ENCODE results near the gene RPRD1B.
A peak's percentile ranks its signal among the peaks of the same experiment; 100 is the strongest.
"Not testable (repeated sequence)": the region's sequence is repeated elsewhere in the genome, so short reads cannot be mapped to it uniquely, and the experiment has no call there.

RPRD1B gene

DNA sequence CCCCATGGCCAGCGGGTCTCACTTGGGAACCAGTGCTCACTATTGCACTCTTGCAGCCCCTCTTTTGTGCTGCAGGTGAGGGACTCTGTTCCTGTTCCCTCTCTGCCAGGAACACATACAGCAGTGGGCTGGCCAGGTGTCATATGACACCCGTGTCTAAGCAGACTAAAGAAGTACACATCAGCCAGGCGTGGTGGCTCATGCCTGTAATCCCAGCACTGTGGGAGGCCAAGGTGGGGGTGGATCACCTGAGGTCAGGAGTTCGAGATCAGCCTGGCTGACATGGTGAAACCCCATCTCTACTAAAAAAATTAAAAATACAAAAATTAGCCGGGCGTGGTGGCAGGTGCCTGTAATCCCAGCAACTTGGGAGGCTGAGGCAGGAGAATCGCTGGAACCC, 74.4 kb downstream of the RPRD1B start:
- DNase-seq, result not testable (repeated sequence)

DNA sequence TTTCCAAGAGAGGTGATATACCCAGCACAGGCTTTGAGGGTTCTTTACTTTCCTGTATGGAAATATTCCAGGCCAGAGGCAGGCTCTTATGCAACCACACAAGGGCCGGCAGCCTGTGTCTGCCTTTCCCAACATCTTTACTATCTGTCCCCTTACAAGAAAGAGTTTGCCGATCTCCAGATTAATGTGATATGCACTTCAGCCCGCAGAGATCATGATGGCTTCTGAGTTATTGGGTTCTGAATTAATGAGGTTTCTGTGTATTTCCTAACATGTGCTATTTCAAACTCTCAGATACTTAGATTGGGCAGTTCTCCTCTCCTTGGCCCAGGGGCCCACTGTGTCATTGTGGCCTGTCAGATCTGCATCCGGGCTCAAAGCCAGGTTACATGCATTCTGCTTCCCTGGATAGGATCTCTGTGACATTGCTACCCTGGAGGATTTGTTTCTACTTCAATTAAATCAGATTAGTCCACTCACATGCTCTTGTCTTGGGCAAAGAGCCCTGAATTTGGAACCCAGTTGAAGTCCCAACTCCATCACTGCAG, 75.0 kb downstream of the RPRD1B start:
- no peak for DNase-seq

DNA sequence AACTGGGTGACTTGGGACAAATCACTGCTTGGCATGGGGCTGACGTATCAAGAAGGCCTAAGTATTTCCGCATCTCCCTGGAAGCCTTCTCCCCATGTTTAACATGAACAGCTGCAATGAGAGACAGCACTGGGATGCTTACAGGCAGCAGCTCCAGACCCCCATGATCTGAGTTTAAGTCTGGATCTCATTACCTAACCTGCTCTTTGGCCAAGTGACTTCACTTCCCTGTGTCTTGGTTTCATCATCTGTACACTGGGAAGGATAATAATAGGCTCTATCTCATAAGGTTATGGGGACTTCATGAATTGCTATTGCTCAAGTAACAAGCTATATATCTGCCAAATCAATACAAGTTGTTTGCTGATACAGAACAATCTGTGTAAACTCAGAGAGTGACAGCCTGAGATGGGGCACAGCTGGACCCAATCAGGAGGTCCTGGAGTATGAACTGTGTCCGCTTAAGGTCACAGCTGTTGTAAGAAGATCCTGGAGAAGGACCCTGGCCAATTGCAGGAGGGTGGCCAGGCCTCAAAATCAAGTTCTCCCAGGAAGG, 75.5 kb downstream of the RPRD1B start:
- DNase-seq, result no peak

DNA sequence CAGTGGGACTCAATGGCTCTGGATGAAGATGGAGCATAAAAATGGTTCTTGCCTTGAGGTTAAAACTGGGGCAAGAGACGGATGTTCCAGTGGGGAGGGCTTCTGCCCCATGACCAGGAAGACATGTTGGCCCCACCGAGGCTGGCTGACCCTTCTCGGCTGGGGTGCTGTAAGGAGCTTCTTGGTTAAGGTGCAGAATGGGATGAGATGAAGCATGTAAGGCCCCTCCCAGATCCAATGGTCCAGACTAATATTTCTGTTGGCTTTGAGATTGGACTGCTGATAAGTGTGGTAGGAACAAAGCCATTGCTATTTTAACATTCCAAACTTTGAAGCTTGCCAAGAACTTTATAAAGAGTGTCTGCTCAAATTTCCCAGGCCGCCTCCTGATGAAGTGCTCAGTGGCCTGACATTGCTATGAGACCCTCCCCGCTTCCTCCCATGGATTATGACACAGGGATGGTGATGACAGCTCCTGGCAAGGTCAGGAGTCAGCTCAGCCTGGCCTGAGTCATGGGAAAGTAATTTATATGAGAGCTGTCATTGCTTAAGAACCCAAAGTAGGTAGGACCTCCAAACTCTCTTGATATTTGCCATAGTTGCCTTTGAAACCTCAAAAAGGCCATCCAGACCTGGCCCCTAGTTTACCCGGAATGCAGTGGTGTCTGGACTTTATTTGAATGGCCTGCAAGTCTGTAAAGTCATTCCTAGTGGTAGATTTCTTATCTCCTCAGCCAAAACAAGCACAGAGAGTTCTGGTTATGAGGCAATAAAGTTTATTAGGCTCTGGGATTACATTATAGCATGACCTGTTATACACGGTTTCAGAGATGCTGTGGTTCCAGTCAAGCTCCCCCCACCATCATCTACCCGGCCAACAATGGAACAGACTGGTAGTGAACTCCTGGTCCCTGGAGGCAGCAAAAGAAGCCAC, 76.3 kb downstream of the RPRD1B start:
- no peak for DNase-seq

DNA sequence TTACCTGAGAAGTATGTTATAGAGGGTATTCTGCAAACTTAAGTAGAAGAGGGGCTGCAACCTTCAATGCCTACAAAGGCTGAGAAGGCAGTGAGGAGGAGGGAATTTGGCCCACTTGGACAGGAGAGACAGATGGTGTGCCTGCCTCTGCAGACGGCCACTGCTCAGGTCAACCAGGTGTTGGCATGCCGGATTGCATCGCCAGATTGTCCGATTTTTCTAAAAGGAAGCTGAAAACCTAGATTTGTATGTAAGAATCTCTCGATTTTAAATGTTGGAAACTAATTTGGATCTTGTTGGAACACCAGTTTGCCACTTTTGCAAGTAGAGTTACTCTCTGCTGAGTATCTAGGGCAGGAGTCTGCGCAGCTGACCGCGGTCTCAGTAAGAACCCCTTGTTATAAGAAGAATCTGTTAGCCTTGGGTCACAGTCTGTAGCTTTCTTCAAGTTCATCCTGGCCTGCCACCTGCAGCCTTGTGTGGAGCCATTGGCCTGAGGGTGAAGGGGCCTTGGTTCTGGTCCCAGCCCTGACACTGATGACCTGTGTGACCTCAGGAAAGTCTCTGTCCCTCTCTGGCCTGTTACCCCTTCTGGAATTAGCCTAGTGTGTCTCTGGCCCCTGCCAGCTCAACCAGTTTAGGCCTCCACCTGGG, 77.1 kb downstream of the RPRD1B start:
- DNase-seq, result no peak

DNA sequence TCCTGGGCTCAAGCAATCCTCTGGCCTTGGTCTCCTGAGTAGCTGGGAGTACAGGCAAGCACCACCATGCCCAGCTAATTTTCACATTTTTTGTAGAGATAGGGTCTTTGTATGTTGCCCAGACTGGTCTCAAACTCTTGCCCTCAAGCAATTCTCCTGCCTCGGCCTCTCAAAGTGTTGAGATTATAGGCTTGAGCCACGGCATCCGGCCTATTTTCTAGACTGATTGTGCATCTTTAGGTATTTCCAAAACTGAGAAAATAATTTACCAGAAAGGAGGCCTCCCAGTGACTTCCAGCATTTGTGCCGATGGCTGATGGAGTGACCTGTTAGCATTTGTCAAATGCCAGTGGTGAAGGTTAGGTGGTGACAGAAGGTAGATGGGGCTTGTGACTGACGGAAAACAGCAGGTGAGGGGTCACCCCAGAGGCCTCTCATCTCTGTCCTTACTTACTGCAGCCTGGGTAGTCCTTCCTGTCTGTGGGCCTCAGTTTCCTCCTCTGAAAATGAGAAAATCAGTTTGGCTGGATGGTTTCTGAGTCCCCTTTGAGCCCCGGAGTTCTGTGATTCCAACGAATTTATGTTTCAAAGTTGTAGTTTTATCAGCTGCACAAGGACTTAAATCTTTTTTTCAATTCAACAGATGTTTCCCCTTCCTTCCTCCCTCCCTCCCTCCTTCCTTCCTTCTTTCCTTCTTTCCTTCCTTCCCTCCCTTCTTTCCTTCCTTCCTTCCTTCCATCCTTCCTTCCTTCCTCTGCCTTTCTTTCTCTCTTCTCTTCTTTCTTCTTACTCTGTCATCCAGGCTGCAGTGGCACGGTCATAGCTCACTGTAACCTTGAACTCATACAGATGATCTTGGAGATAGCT, 78.1 kb downstream of the RPRD1B start:
- DNase-seq, result no peak

DNA sequence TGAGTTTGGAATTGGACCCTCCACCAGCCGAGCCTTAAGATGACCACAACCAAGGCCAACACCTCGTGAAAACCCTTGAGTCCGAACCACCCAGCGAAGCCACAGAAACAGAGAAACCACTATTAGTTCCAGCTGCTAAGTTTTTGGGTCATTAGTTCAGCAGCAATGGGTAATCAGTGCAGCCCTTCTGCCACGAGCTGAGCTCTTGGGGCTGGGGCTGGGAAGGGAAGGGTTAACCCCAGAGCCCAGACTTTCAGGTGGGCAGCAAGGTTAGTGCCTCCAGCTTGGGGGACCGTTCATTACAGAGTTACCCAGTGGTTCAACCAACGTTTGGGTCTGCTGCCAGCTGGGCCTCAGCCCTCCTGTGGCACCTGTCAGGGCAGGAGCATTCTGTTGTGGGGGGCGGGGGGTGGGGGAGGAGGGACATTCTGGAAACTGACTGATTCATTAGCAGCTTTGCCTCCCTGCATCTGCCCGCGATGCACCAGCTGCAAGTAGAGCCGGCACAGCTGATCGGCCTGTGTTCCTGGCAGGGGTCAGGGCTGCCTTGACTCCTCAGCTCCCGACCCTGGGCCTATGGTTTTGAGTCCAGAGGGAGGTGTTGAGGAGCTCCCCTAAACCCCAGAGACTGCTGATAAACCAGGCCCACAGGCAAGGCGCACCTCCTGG, 78.8 kb downstream of the RPRD1B start:
- DNase-seq, result no peak

DNA sequence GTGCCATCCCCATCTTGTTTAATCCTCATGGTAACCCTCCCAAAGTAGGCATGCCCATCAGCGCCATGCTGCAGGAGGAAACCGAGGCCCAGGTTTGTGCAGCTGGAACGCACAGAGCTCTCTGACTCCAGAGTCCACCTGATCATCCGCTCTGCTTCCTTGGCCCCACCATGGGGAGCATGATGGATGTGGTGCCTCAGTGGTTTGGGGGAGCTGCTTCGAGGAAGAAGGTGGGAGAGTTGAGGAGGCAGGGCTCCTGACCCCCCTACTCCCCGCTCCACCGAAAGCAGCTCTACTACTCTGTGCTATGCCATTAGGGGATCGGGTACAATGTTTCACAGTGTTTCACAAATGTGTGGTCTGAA, 79.4 kb downstream of the RPRD1B start:
- no peak for DNase-seq

DNA sequence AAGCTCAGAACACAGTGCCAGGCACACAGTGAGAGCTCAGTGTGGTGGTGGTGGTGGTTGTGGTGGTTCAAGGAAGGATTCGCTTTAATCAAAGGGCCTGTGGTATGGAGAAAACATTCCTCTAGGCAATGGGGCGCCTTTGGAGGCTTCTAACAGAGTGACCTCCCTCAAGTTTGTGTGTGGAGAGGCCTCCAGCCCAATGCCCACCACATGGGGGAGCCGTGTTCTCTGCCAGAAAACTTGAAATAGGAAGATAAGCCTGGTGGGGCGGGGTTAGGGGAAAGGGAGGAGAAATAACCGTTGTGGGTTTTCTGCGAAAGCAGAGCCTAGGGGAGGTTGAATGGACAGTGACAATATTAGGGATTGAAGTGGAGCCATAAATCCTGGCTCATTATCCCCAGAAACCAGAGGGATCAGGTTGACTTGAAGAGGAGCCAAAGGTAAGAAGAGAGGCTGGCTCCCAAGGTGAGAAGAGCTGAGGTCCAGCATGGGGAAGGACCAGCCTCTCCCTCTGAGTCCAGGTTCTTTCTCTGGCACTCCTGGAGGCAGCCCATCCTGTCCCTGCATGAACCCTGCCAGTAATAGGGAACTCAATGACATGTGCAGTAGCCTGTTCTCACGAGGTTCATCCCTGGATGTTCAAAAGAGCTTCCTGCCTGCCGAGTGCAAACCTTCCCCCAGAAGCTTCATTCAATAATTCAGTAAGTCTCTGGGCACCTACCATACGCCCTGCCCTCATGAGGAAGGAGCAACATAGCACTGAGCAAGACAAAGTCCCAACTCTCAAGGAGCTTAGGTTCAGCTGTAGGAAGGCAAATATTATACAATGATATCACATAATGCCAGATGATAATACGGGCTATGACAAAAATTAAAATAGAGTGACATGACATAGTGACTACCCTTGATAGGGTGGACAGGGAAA, 80.1 kb downstream of the RPRD1B start:
- DNase-seq, result peak; percentile 90

DNA sequence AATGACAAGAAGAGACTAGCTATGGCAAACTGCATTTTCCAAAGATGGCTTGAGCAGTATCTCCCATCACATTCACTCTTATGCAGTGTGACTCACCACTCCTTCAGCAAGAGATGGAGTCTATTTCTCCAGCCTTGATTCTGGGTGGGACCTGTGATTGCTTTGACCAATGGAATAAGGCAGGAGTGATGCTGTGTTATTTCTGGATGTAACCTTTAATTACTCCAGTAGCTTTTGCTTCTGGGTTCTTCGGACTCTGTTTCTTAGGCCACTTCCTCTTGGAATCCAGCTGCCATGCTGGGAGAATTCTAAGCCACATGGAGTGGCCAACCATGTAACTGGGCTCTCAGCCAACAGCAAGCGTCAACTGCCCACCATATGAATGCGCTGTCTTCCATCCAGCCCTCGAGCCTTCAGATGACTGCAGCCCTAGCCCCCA, 80.8 kb downstream of the RPRD1B start:
- DNase-seq, result no peak

DNA sequence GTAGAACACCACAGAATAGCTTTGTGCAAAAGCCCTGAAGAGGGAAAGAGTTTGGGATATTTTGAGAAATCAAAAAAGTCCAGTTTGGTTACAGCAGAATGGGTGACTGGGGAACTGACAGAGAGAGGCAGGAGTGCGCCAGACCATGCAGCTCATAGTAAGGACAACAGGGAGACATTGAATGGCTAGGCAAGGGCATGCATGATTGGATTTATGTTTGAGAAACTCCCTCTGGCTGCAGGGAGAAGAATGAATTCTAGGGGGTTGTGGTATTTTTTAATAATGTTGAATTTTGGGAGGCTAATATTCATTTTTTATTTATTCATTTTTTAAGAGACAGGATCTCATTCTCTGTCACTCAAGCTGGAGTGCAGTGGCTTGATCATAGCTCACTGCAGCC, 81.7 kb downstream of the RPRD1B start:
- no peak for DNase-seq

DNA sequence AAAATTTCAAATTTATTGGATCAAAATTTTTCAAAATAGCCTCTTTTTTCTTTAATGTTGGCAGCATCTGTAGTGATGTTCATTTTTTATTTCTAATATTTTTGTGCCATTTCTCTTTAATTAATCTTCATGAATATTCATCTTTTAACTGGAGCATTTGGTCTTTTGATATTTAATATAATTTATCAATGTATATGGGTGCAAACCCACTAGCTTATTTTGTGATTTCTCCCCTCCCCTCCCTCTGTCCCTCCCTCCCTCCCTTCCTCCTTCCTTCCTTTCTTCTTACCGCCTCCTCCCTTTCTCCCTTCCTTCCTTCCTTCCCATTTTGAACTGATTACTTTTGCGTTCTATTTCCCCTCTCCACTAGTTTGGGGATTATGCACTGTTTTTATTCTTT, 82.3 kb downstream of the RPRD1B start:
- DNase-seq, result no peak

DNA sequence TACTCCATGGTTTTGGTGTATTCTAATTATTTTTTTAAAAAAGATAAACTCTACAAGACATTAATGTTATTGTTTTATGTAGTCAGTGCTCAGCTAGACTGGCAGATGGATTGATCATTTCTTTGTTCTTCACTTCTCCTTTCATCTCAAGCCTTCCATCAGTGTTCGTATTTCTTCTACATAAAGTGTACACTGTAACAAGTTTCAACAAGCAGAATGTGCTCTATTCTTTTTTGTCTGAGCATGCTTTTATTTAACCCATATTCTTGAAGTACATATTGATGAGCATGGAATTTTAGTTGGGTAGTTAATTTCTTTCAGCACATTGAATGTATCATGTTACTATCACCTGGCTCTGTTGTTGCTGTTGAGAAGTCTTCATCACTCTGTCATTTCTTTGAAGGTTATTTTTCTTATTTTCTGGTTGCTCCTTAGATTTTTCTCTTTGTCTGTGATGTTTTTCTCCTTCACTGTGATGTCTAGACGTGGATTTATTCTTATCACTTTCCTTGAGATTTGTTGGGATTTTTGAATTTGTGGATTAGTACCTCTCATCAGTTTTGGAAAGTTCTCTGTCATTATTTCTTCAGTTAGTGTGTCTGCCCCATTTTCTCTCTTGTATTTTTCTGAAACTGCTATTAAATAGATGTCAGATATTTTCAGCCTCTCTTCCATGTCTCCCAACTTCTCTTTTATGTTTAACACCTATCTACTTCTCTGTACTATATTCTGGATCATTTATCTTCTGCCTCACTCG, 83.0 kb downstream of the RPRD1B start:
- no peak for DNase-seq

DNA sequence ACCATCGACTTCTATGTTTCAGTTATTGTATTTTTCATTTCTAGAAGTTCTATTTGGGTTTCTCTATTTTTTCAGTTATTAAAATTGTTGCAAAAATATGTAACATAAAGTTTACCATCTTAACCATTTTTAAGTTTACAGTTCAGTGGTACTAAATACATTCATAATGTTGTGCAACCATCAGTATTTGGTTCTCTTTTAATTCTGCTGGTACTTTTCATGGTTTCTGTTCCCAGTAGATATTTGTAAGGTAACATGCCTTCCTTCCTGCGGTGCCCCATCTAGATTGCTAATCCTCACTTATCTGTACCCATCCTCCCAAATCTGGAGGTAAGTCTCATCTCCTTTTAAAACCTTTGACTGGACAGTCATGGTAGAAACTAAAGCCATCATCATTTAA, 83.7 kb downstream of the RPRD1B start:
- DNase-seq, result no peak

DNA sequence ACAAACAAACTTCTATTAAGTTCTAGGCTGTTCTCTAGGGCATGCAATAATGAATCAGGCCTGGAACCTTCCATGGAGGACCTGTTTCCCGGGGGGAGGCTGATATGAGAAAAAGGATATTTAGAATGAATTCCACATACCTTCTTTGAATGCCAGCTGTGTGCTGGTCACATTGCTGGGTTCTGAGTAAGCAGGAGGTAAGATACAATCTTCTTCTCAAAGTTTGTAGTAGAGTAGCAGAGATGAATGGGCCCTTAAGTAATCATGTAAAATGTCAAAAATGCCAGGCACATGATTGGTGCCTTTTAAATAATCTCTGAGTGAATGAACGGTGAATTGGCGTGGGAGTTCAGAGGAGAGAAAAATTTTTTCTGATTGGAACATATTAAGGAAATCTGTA, 84.1 kb downstream of the RPRD1B start:
- DNase-seq, result no peak

DNA sequence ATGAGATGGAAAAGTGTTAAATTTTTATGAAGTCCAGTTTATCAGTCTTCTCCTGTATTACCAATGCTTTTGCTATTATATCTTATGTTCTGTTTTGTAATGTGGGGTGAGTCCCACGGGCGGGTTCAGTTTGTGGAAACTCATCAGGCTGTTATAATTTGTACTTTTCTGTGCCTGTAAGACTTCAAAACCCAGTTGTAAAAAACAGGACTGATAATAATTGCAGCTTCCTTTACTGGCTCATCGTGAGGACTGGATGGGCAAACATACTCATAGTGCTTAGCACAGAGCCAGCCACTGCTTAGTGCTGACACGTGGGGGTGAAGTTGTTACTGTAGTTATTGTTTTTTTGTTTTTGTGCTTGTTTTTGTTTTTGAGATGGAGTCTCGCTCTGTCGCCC, 85.9 kb downstream of the RPRD1B start:
- no peak for DNase-seq

DNA sequence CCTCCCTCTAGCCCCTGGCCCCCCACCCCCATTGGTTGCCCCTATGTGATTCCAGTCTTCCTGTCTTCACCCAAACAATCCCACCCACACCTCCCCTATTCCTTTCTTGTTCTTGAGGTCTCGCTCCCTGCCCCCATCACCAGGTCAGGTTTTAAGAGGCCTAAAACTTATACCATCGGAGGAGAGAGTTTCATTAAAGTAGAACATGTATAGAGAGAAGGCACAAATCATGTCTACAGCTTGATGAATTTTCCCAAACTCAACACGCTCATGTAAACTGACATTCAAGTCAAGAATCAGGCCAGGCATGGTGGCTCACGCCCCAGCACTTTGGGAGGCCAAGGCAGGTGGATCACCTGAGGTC, 87.1 kb downstream of the RPRD1B start:
- no peak for DNase-seq

DNA sequence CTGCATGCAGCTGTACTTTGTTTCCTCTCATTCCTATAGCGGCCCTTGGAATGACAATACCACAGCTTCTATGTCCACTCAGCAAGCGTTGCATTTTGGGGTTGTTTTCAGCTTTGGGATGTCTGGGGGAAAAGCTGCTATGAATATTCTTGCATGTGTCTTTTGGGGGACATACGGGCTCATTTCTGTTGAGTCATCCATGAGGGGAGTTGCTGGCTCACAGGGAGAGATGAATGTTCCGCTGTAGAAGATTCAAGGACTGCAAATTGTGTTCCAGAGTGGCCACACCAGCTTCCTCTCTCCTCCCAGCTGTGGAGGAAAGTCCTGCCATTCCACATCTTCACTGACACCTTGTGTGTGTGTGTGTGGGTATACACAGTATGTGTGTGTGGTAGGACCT, 88.2 kb downstream of the RPRD1B start:
- no peak for DNase-seq

DNA sequence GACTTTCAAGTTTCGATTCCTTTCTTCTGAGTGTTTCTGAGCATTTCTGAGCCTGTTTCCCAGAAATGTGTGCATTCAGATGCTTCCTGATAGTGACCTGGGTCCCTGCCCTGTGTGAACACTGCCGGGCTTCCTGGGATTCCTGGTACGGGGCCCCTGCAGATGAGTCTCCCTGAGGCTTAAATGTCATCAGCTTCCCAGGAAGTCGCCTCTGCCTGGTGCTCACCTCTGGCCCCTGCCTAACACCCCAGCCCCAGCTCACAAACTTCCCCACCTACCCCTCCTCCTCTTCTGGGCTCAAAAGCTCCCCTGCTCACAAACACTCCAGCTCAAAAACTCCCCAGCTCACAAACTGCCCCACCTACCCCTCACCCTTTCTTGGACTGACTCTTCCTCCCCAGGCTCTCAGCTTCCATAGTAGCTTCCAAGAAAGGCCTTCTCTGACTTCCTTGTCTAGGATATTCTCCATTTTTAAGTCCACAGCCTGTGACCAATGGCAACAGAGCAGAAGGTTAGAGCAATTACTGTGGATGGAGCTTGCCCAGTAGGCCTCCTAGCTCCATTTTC, 89.6 kb downstream of the RPRD1B start:
- DNase-seq, result no peak

Data from NCI-H2029 treated with DMSO at 0.1 percent for 48 hours (cell line).